ENCODE data around the gene PELI2. TPM values are rescaled to one million over a fixed set of nuclear protein-coding genes. Genes with fewer than 3 reads are reported as not detected.

PELI2 gene
- total RNA-seq, 3 donors from 2014 or later (not counting 1 experiment from before 2014, with no cell fraction given) = 16.4 to 25.0 (median 24.9) TPM

DNA sequence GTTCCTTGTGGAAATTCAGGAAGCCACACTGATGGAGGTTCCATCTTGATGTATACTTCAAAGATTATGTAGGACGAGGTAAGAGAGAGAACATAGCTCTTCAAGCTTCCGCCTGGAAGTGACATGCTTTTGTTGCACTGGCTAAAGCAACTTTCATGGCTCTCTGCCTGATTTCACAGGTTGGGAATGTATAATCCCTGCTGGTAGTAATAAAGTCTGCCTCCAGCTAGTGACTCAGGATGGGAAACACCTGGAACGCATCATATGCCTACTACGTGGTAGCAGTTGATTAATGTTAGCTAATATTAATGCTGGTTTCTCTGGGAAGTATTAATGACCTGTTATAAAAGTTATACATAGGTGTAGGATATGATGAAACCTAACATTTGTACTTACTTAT lies 71.1 kb downstream of the PELI2 start:
- TF ChIP-seq, protein P1, sequence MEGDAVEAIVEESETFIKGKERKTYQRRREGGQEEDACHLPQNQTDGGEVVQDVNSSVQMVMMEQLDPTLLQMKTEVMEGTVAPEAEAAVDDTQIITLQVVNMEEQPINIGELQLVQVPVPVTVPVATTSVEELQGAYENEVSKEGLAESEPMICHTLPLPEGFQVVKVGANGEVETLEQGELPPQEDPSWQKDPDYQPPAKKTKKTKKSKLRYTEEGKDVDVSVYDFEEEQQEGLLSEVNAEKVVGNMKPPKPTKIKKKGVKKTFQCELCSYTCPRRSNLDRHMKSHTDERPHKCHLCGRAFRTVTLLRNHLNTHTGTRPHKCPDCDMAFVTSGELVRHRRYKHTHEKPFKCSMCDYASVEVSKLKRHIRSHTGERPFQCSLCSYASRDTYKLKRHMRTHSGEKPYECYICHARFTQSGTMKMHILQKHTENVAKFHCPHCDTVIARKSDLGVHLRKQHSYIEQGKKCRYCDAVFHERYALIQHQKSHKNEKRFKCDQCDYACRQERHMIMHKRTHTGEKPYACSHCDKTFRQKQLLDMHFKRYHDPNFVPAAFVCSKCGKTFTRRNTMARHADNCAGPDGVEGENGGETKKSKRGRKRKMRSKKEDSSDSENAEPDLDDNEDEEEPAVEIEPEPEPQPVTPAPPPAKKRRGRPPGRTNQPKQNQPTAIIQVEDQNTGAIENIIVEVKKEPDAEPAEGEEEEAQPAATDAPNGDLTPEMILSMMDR (IDR thresholded peaks at IDR 0.05) = no peak
- intact Hi-C loops (cut with micrococcal nuclease) = no loop called here
- H3K4me1 Mint-ChIP-seq = peaks cover 21% of the 10 kb centered on the region in 2 donors
- no peaks in the 10 kb centered on the region for H3K36me3 ChIP-seq (ENCODE audit: control insufficient read depth, insufficient read depth, low read length)
- no peaks in the 10 kb centered on the region for H3K27me3 Mint-ChIP-seq (ENCODE audit: low read depth in 2 of 2)
- DNase-seq = no peak
- H3K9me3 ChIP-seq (ENCODE audit: control insufficient read depth, insufficient read depth, low read length) = no peaks in the 10 kb centered on the region
- H3K4me3 ChIP-seq (ENCODE audit: low read length) = no peak overlapping the region
- 92% methylated on average over 4 of the region's 4 CpGs for WGBS (ENCODE audit: insufficient coverage)
- no peak overlapping the region for H3K27ac ChIP-seq (ENCODE audit: low read length)
- H3K27ac Mint-ChIP-seq = no peak overlapping the region
- H3K4me1 ChIP-seq (ENCODE audit: control insufficient read depth, insufficient read depth, low read length) = peaks cover 4% of the 10 kb centered on the region
- no peaks in the 10 kb centered on the region for H3K27me3 ChIP-seq (ENCODE audit: control insufficient read depth, insufficient read depth, low read length)
- H3K36me3 Mint-ChIP-seq = no peaks in the 10 kb centered on the region
- H3K4me3 Mint-ChIP-seq = no peak overlapping the region
- ATAC-seq = no peak
- no peaks in the 10 kb centered on the region for H3K9me3 Mint-ChIP-seq

DNA sequence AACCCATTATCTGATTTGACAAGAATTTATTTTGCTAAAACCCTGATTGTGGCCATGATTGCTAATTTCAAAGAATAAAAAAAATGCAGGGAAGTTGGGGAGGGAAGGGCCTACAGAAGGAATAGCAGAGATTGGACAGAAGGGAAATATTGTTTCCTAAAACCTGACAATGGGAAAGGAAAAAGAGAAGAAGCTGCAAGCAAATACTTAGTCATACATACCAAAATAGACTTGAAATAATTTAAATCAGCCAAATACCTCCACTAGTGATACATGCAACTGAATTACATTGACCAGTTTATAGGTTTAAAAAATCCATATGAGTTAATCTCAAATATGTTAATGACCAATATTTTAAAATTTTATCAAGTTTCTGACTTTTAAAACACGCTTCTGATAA lies 75.1 kb downstream of the PELI2 start:
- H3K9me3 ChIP-seq (ENCODE audit: control insufficient read depth, insufficient read depth, low read length) = no peaks in the 10 kb centered on the region
- no peak overlapping the region for H3K4me3 Mint-ChIP-seq
- no peaks in the 10 kb centered on the region for H3K36me3 ChIP-seq (ENCODE audit: control insufficient read depth, insufficient read depth, low read length)
- H3K9me3 Mint-ChIP-seq = no peaks in the 10 kb centered on the region
- no peak overlapping the region for H3K27ac Mint-ChIP-seq
- intact Hi-C loops (cut with micrococcal nuclease) = no loop called here
- no peaks in the 10 kb centered on the region for H3K36me3 Mint-ChIP-seq
- H3K27me3 ChIP-seq (ENCODE audit: control insufficient read depth, insufficient read depth, low read length) = no peaks in the 10 kb centered on the region
- no CpG with 5 or more reads among the region's 1 CpG for WGBS (ENCODE audit: insufficient coverage)
- H3K4me3 ChIP-seq (ENCODE audit: low read length) = no peak overlapping the region
- TF ChIP-seq, protein P1 (IDR thresholded peaks at IDR 0.05) = no peak
- no peak overlapping the region for H3K27ac ChIP-seq (ENCODE audit: low read length)
- no peaks in the 10 kb centered on the region for H3K27me3 Mint-ChIP-seq (ENCODE audit: low read depth in 2 of 2)
- H3K4me1 ChIP-seq (ENCODE audit: control insufficient read depth, insufficient read depth, low read length) = peaks cover 17% of the 10 kb centered on the region
- peaks cover 8 to 35% of the 10 kb centered on the region in 2 donors for H3K4me1 Mint-ChIP-seq
- DNase-seq (no peak), ATAC-seq (no peak)

DNA sequence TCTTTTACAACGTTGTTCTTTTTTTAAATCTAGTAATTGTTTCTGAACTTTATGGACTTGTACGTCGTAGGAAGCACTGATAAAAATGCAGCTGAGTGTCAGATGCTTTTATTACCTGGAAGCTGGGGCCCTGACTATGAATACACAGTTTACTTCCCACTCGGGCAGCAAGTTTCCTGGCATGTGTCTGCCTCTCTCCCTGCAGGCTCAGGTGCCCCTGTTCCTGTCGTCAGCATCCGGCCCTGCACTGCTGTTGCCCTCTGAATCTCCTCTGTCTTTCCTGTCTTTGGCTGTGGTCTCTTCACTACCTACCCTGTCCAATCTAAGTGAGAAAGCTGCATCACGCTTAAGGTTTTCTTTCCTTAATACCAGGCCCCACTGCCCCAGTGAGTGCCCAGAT lies 75.8 kb downstream of the PELI2 start:
- WGBS (ENCODE audit: insufficient coverage) = 46% methylated on average over 7 of the region's 7 CpGs
- ATAC-seq = peak in 1 of 3 donors; percentile 46

More for the DNA sequence above, 75.8 kb downstream of the PELI2 start:
- Mint-ChIP-seq H3K9me3 (no peaks in the 10 kb centered on the region), H3K36me3 (no peaks in the 10 kb centered on the region), H3K4me1 (peaks cover 8 to 35% of the 10 kb centered on the region in 2 donors), H3K27ac (no peak overlapping the region), H3K4me3 (no peak overlapping the region), H3K27me3 (ENCODE audit: low read depth in 2 of 2) (no peaks in the 10 kb centered on the region)
- peak in 1 of 2 donors; percentile 28 for DNase-seq
- Histone ChIP-seq H3K36me3 (ENCODE audit: control insufficient read depth, insufficient read depth, low read length) (no peaks in the 10 kb centered on the region), H3K27ac (ENCODE audit: low read length) (no peak overlapping the region), H3K4me1 (ENCODE audit: control insufficient read depth, insufficient read depth, low read length) (peaks cover 17% of the 10 kb centered on the region), H3K27me3 (ENCODE audit: control insufficient read depth, insufficient read depth, low read length) (no peaks in the 10 kb centered on the region), H3K4me3 (ENCODE audit: low read length) (no peak overlapping the region), H3K9me3 (ENCODE audit: control insufficient read depth, insufficient read depth, low read length) (no peaks in the 10 kb centered on the region)
- TF ChIP-seq, protein P1 (IDR thresholded peaks at IDR 0.05) = no peak
- intact Hi-C loops (cut with micrococcal nuclease) = no loop called here
